ENCODE results near the gene TMUB2.
"Not testable (repeated sequence)": the region's sequence is repeated elsewhere in the genome, so short reads cannot be mapped to it uniquely, and the experiment has no call there.

Gene TMUB2

DNA sequence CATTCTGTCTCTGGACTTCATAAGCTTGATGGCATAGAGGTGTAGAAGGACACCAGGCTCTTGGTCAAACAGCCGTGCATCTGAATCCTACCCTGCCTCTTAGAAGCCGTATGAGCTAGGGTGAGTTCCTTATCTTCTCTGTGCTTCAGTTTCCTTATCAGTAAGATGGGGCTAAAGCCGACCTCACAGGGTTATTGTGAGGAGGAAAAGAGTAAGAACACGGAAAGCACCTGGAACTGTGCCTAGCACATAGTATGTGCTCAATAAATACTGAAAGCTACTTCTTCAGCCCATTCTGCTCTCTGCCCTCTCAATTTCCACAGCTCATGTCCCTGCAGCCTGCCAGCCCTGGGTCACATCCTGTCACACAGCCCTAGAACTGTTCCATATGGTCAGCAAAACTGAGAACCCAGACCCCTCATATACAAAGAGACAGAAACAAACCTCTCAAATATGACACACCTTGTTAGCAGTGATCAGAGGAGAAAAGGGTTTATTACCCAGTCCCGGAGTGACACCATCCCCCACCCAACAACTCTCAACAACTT is 49.7 kb downstream of the TMUB2 start:
- Histone ChIP-seq H3K27ac (no peak overlapping the region), H3K9me3 (replicated peaks in 1 of 11) (no peaks in the 10 kb centered on the region; a peak in 1 of 22 replicates), H3K4me1 (peaks cover 0 to 13% (median 9%) of the 10 kb centered on the region in 10 experiments; a peak in 9 of 20 replicates), H3K27me3 (no peaks in the 10 kb centered on the region), H3K9ac (no peak overlapping the region), H3K36me3 (no peaks in the 10 kb centered on the region), H3K4me3 (no peak overlapping the region), H4K20me1 (no peaks in the 10 kb centered on the region), H3K4me2 (no peak overlapping the region)
- TF ChIP-seq Cebpa-rat (IDR thresholded peaks at IDR 0.05) = no peak

DNA sequence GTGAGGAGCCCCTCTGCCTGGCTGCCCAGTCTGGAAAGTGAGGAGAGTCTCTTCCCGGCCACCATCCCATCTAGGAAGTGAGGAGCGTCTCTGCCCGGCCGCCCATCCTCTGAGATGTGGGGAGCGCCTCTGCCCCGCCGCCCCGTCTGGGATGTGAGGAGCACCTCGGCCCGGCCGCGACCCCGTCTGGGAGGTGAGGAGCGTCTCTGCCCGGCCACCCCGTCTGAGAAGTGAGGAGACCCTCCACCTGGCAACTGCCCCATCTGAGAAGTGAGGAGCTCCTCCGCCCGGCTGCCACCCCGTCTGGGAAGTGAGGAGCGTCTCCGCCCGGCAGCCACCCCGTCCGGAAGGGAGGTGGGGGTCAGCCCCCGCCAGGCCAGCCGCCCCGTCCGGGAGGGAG is 51.1 kb downstream of the TMUB2 start:
- H3K27me3 ChIP-seq; H3K9me3 ChIP-seq (replicated peaks in 1 of 11); H3K36me3 ChIP-seq; H3K4me2 ChIP-seq; H3K4me3 ChIP-seq; H4K20me1 ChIP-seq; H3K9ac ChIP-seq; H3K27ac ChIP-seq: not testable (repeated sequence)
- peaks cover 0 to 16% (median 10%) of the 10 kb centered on the region in 10 experiments; a peak in 10 of 20 replicates for H3K4me1 ChIP-seq

DNA sequence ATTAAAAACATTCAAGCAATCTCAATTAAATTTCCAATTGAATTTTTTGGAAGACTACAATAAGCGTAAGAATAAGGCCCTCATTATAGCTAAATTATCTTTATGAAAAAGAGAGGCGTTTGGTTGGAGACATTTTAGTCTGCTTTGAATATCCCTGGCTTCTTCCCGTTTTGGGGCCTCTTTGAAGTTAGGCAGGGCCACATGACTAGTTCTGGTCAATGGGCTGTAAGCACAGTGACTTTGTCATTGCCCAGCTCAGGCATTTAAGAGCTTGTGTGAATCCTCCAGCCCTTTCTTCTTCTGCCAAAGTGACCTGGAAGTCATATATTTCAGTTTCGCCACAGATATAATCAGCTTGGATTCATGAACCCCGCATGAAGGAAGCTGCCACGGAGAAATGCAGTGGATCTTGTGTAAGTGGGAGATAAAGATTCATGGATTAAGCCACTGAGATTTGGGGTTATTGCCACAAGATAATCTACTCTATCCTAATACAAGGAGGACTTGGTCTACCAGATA is 54.4 kb downstream of the TMUB2 start:
- no peak for TF ChIP-seq Cebpa-rat (IDR thresholded peaks at IDR 0.05)
- H3K4me2 ChIP-seq = peak overlapping the region in 3 of 11 experiments; percentile 21 to 51 (median 44); a peak in 3 of 22 replicates
- no peaks in the 10 kb centered on the region for H3K36me3 ChIP-seq
- no peaks in the 10 kb centered on the region for H4K20me1 ChIP-seq
- H3K27me3 ChIP-seq = no peaks in the 10 kb centered on the region
- no peak overlapping the region for H3K27ac ChIP-seq
- no peak overlapping the region for H3K4me3 ChIP-seq
- peaks cover 11 to 36% (median 25%) of the 10 kb centered on the region in 10 experiments for H3K4me1 ChIP-seq
- H3K9me3 ChIP-seq (replicated peaks in 1 of 11) = peaks cover 0 to 4% (median 0%) of the 10 kb centered on the region in 11 experiments; a peak in 1 of 22 replicates
- no peak overlapping the region for H3K9ac ChIP-seq
